ENCODE measurements around the gene C17orf50. TPM values are rescaled to one million over a fixed set of nuclear protein-coding genes. Genes with fewer than 3 reads are reported as not detected.

Gene C17orf50
- total RNA-seq, 1 experiment from 2014 or later: not detected

- TF ChIP-seq CTCF (conservative IDR thresholded peaks at IDR 0.05): no peak
- no peak for TF ChIP-seq EZH2 (IDR thresholded peaks at IDR 0.05; ENCODE audit: low read depth)
- Histone ChIP-seq H3K27ac (no peak overlapping the region), H3K4me3 (no peak overlapping the region), H3K27me3 (ENCODE audit: insufficient read depth, low read depth) (peaks cover 23% of the 10 kb centered on the region), H2AFZ (no peak overlapping the region), H3K9me3 (ENCODE audit: insufficient read depth, low read depth) (no peaks in the 10 kb centered on the region), H3K4me2 (no peak overlapping the region), H3K79me2 (ENCODE audit: low read depth) (no peaks in the 10 kb centered on the region), H3F3A (ENCODE audit: insufficient read depth, low read depth) (peaks cover 15% of the 10 kb centered on the region; the same call in 1 of the 2 replicates), H3K4me1 (replicated peaks; ENCODE audit: insufficient read depth) (peaks cover 16% of the 10 kb centered on the region), H3K9me2 (ENCODE audit: insufficient read depth) (no peaks in the 10 kb centered on the region), H3K36me3 (ENCODE audit: low read depth) (no peaks in the 10 kb centered on the region), H4K20me1 (ENCODE audit: insufficient read depth) (no peaks in the 10 kb centered on the region)
- ChIA-PET POLR2A (ENCODE audit: unreplicated experiment) (no interaction called here), CTCF (no interaction called here)
- intact Hi-C loops (cut with micrococcal nuclease; ENCODE audit: unreplicated experiment): no loop called here
- no peak for DNase-seq
- no TSS peak for BruUV-seq (replicated peaks)
Observed at GRCh38 chr17:35773129-35773528, 12.4 kb downstream of the C17orf50 start.

DNA sequence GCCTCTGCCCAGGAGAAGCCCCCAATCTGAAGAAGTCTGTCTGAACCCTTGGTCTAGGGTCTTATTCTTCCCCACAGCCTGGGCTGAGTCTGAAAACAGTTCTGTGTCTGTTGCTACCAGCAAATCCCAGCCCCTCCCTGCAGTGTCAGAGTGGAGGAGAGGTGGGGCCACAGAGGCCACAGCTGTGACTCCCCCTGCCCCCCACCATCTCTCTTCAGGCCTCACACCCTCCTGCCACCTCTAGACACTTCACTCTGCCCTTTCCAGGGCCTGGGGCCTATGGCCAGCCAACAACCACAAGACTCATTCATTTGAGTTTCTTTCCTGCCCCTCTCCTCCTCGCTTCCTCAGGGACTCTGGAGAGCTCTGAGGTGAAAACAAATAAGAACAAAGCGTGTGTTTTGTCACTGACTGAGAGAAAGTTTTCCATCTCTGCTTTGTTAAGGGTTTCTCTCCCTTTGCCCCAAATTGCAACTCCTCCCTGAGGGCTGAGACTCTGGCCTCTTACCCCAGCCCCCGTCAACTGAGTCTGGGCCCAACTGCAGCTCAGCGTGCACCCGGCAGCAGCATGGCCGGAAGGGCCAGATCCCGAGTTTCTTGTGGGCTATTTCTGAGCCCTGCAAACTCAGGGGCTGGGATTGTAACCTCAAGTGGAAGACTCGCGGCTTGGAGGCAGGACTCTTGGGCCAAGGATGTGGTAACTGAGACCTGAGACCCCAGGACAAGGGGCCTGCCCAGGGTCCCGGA lies 13.2 kb downstream of the C17orf50 start:
- POLR2A ChIA-PET (ENCODE audit: unreplicated experiment): interaction anchor here (0.5 kb wide), 1 partner anchor 34 kb away, joined by 3 read pairs; no protein-coding TSS in a partner anchor
- no peak overlapping the region for H3K4me2 ChIP-seq

GRCh38 chr17:35774499-35774898 lies 13.8 kb downstream of the C17orf50 start:
- Histone ChIP-seq H4K20me1 (ENCODE audit: insufficient read depth) (no peaks in the 10 kb centered on the region), H3K36me3 (ENCODE audit: low read depth) (no peaks in the 10 kb centered on the region), H3K9me2 (ENCODE audit: insufficient read depth) (no peaks in the 10 kb centered on the region), H3K79me2 (ENCODE audit: low read depth) (no peaks in the 10 kb centered on the region), H3K27ac (no peak overlapping the region), H2AFZ (no peak overlapping the region), H3K4me2 (no peak overlapping the region), H3K27me3 (ENCODE audit: insufficient read depth, low read depth) (peaks cover 12% of the 10 kb centered on the region), H3K4me3 (no peak overlapping the region), H3K9me3 (ENCODE audit: insufficient read depth, low read depth) (no peaks in the 10 kb centered on the region), H3F3A (ENCODE audit: insufficient read depth, low read depth) (peaks cover 22% of the 10 kb centered on the region; the same call in 1 of the 2 replicates), H3K4me1 (replicated peaks; ENCODE audit: insufficient read depth) (peaks cover 27% of the 10 kb centered on the region)
- DNase-seq: no peak
- ChIA-PET POLR2A (ENCODE audit: unreplicated experiment) (interaction anchor here (0.5 kb wide), 1 partner anchor 34 kb away, joined by 3 read pairs; no protein-coding TSS in a partner anchor), CTCF (no interaction called here)
- BruUV-seq (replicated peaks): no TSS peak
- intact Hi-C loops (cut with micrococcal nuclease; ENCODE audit: unreplicated experiment): no loop called here
- TF ChIP-seq EZH2 (IDR thresholded peaks at IDR 0.05; ENCODE audit: low read depth): no peak
- TF ChIP-seq CTCF (conservative IDR thresholded peaks at IDR 0.05): no peak

More for the DNA sequence above, 13.2 kb downstream of the C17orf50 start:
- no peaks in the 10 kb centered on the region for H3K36me3 ChIP-seq (ENCODE audit: low read depth)
- H3K27me3 ChIP-seq (ENCODE audit: insufficient read depth, low read depth): peaks cover 16% of the 10 kb centered on the region
- H3K9me2 ChIP-seq (ENCODE audit: insufficient read depth): no peaks in the 10 kb centered on the region
- CTCF ChIA-PET: interaction anchor here (0.7 kb wide), 1 partner anchor 31 kb away, joined by 3 read pairs; no protein-coding TSS in a partner anchor
- no peaks in the 10 kb centered on the region for H3K9me3 ChIP-seq (ENCODE audit: insufficient read depth, low read depth)
- no TSS peak for BruUV-seq (replicated peaks)
- no peak overlapping the region for H3K4me3 ChIP-seq
- peaks cover 21% of the 10 kb centered on the region; the same call in 1 of the 2 replicates for H3F3A ChIP-seq (ENCODE audit: insufficient read depth, low read depth)
- no peak for DNase-seq
- H2AFZ ChIP-seq: no peak overlapping the region
- intact Hi-C loops (cut with micrococcal nuclease; ENCODE audit: unreplicated experiment): no loop called here
- no peaks in the 10 kb centered on the region for H4K20me1 ChIP-seq (ENCODE audit: insufficient read depth)
- peaks cover 23% of the 10 kb centered on the region for H3K4me1 ChIP-seq (replicated peaks; ENCODE audit: insufficient read depth)
- no peaks in the 10 kb centered on the region for H3K79me2 ChIP-seq (ENCODE audit: low read depth)
- TF ChIP-seq EZH2 (IDR thresholded peaks at IDR 0.05; ENCODE audit: low read depth) (no peak), CTCF (conservative IDR thresholded peaks at IDR 0.05) (no peak)
- no peak overlapping the region for H3K27ac ChIP-seq
